SK-N-SH treated with all-trans-retinoic acid at 6 μM for 48 hours (cell line): ENCODE results near the gene KLHL25.

Experiments
- ATAC-seq: fragments of 200-7000 bp; cut with Tn5 transposase; 3 replicates; pipeline ENCODE4 v1.9.1; 2020; ENCODE audit warnings: mild to moderate bottlenecking, moderate library complexity
- ARNTL ChIP-seq: fragments of 450-650 bp; formaldehyde crosslinking; IDR thresholded peaks from 2 replicates; pipeline ENCODE4 v1.5.0; 2020; ENCODE audit warnings: low read depth, mild to moderate bottlenecking, moderate library complexity, borderline replicate concordance
- BACH2 ChIP-seq: fragments of 250-450 bp; sonication (Bioruptor Pico); IDR thresholded peaks from 2 replicates; pipeline ENCODE4 v1.9.0; 2021; ENCODE audit warnings: mild to moderate bottlenecking, borderline replicate concordance
- CREB5 ChIP-seq: fragments of 250-450 bp; sonication (Bioruptor Pico); IDR thresholded peaks from 2 replicates; pipeline ENCODE4 v1.5.1; 2020; ENCODE audit warnings: low read depth, mild to moderate bottlenecking, moderate library complexity
- CSDC2 ChIP-seq: fragments of 250-450 bp; sonication (Bioruptor Pico); IDR thresholded peaks from 2 replicates; pipeline ENCODE4 v1.5.0; 2020; ENCODE audit warnings: mild to moderate bottlenecking, moderate library complexity
- CSRNP3 ChIP-seq: fragments of 250-450 bp; sonication (Bioruptor Pico); IDR thresholded peaks from 2 replicates; pipeline ENCODE4 v1.5.1; 2021; ENCODE audit warnings: mild to moderate bottlenecking, moderate library complexity
- ESRRG ChIP-seq: fragments of 250-450 bp; sonication (Bioruptor Pico); IDR thresholded peaks from 2 replicates; pipeline ENCODE4 v1.6.1; 2021; ENCODE audit warnings: mild to moderate bottlenecking
- ISL1 ChIP-seq: fragments of 250-450 bp; sonication (Bioruptor Pico); IDR thresholded peaks from 2 replicates; pipeline ENCODE4 v2.1.2; 2022; ENCODE audit warnings: mild to moderate bottlenecking, moderate library complexity
- PATZ1 ChIP-seq: fragments of 250-450 bp; sonication (Bioruptor Pico); IDR thresholded peaks from 2 replicates; pipeline ENCODE4 v1.8.0; 2020; ENCODE audit warnings: mild to moderate bottlenecking, moderate library complexity, borderline replicate concordance
- POU6F1 ChIP-seq: fragments of 250-450 bp; sonication (Bioruptor Pico); IDR thresholded peaks from 2 replicates; pipeline ENCODE4 v1.8.0; 2021; ENCODE audit warnings: low read depth, mild to moderate bottlenecking, moderate library complexity, borderline replicate concordance
- PPARA ChIP-seq: fragments of 250-450 bp; sonication (Bioruptor Pico); IDR thresholded peaks from 2 replicates; pipeline ENCODE4 v1.5.0; 2020; ENCODE audit warnings: mild to moderate bottlenecking, borderline replicate concordance
- RARB ChIP-seq: fragments of 250-450 bp; sonication (Bioruptor Pico); IDR thresholded peaks from 2 replicates; pipeline ENCODE4 v1.8.0; 2021; ENCODE audit warnings: mild to moderate bottlenecking, moderate library complexity
- SNAI2 ChIP-seq: fragments of 250-450 bp; sonication (Bioruptor Pico); IDR thresholded peaks from 2 replicates; pipeline ENCODE4 v1.5.0; 2020; ENCODE audit warnings: mild to moderate bottlenecking, moderate library complexity
- TCF4 ChIP-seq: fragments of 250-450 bp; sonication (Bioruptor Pico); IDR thresholded peaks from 2 replicates; pipeline ENCODE4 v1.8.0; 2021; ENCODE audit warnings: mild to moderate bottlenecking, moderate library complexity, borderline replicate concordance
- TOX ChIP-seq: fragments of 250-450 bp; sonication (Bioruptor Pico); IDR thresholded peaks from 2 replicates; pipeline ENCODE4 v1.8.0; 2021; ENCODE audit warnings: mild to moderate bottlenecking, moderate library complexity, borderline replicate concordance
- TSHZ2 ChIP-seq: fragments of 250-450 bp; sonication (Bioruptor Pico); IDR thresholded peaks from 2 replicates; pipeline ENCODE4 v1.5.0; 2020; ENCODE audit warnings: mild to moderate bottlenecking, moderate library complexity
- ZC3H10 ChIP-seq: fragments of 250-450 bp; sonication (Bioruptor Pico); IDR thresholded peaks from 2 replicates; pipeline ENCODE4 v1.5.1; 2021; ENCODE audit warnings: mild to moderate bottlenecking, moderate library complexity
- ZFP3 ChIP-seq: fragments of 250-450 bp; sonication (Bioruptor Pico); IDR thresholded peaks from 2 replicates; pipeline ENCODE4 v1.5.0; 2020; ENCODE audit warnings: mild to moderate bottlenecking, moderate library complexity
- ZNF70 ChIP-seq: fragments of 450-650 bp; formaldehyde crosslinking; IDR thresholded peaks from 2 replicates; pipeline ENCODE4 v1.5.0; 2020; ENCODE audit warnings: mild to moderate bottlenecking, moderate library complexity
- ZNF8 ChIP-seq: fragments of 450-650 bp; formaldehyde crosslinking; IDR thresholded peaks from 2 replicates; pipeline ENCODE4 v1.5.0; 2020; ENCODE audit warnings: mild to moderate bottlenecking, moderate library complexity

The KLHL25 gene

GRCh38 chr15:85758655-85758978, 36.1 kb downstream of the KLHL25 start:
- no peak for ATAC-seq
- no peak for TF ChIP-seq PATZ1 (CRISPR knock-in tag)
- TF ChIP-seq TOX (CRISPR knock-in tag) = no peak
- TF ChIP-seq TSHZ2 (CRISPR knock-in tag) = no peak
- TF ChIP-seq ESRRG (CRISPR knock-in tag) = no peak
- TF ChIP-seq CREB5 (CRISPR knock-in tag) = no peak
- no peak for TF ChIP-seq ARNTL (CRISPR knock-in tag)
- TF ChIP-seq SNAI2 = no peak
- TF ChIP-seq ZC3H10 = no peak
- TF ChIP-seq BACH2 = no peak
- TF ChIP-seq ISL1 = no peak
- TF ChIP-seq ZFP3 (CRISPR knock-in tag) = no peak
- TF ChIP-seq CSRNP3 (CRISPR knock-in tag) = no peak
- TF ChIP-seq RARB (CRISPR knock-in tag) = no peak

GRCh38 chr15:85757939-85758654, 36.6 kb downstream of the KLHL25 start:
- no peak for ATAC-seq
- TF ChIP-seq PATZ1 (CRISPR knock-in tag) (no peak), ZC3H10 (no peak), CSDC2 (no peak), ISL1 (no peak), ZNF70 (no peak), TCF4 (CRISPR knock-in tag) (no peak), SNAI2 (no peak), RARB (CRISPR knock-in tag) (no peak)

- ATAC-seq = no peak
- TF ChIP-seq ZNF8 (CRISPR knock-in tag) (no peak), ISL1 (no peak), PPARA (CRISPR knock-in tag) (no peak), TCF4 (CRISPR knock-in tag) (no peak), CREB5 (CRISPR knock-in tag) (no peak), POU6F1 (CRISPR knock-in tag) (no peak)
These were observed 37.4 kb downstream of the KLHL25 start for GRCh38 chr15:85757073-85757938.
